ENCODE data around the gene PDSS2. TPM values are rescaled to one million over a fixed set of nuclear protein-coding genes. Genes with fewer than 3 reads are reported as not detected.
"Not testable (repeated sequence)": the region's sequence is repeated elsewhere in the genome, so short reads cannot be mapped to it uniquely, and the experiment has no call there.

The PDSS2 gene
- total and polyA plus RNA-seq, 11 donors = 7.2 to 24.4 (median 14.4) TPM

DNA sequence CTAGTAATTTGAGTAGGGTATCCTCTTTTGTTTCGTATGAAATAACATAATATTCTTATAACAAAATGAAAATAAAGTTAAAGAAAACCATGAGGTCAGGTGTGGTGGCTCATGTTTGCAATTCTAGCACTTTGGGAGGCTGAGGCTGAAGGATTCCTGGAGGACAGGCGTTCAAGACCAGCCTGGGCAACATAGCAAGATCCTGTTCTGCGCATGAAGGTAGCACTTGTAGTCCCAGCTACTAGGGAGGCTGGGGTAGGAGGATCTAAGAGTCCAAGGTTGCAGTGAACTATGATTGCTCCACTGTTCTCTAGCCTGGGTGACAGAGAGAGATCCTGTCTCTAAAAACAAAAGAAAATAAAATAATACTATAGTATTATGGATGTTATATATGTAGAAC, 145.6 kb downstream of the PDSS2 start:
- TF ChIP-seq, protein P1, sequence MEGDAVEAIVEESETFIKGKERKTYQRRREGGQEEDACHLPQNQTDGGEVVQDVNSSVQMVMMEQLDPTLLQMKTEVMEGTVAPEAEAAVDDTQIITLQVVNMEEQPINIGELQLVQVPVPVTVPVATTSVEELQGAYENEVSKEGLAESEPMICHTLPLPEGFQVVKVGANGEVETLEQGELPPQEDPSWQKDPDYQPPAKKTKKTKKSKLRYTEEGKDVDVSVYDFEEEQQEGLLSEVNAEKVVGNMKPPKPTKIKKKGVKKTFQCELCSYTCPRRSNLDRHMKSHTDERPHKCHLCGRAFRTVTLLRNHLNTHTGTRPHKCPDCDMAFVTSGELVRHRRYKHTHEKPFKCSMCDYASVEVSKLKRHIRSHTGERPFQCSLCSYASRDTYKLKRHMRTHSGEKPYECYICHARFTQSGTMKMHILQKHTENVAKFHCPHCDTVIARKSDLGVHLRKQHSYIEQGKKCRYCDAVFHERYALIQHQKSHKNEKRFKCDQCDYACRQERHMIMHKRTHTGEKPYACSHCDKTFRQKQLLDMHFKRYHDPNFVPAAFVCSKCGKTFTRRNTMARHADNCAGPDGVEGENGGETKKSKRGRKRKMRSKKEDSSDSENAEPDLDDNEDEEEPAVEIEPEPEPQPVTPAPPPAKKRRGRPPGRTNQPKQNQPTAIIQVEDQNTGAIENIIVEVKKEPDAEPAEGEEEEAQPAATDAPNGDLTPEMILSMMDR (IDR thresholded peaks at IDR 0.05) = no peak
- no peak for TF ChIP-seq POLR2A (IDR thresholded peaks at IDR 0.05)
- Histone ChIP-seq H3K9me3 (no peaks in the 10 kb centered on the region), H3K4me3 (no peak overlapping the region), H3K36me3 (no peaks in the 10 kb centered on the region), H3K4me1 (peaks cover 0 to 6% (median 0%) of the 10 kb centered on the region in 12 donors), H3K27ac (no peak overlapping the region), H3K27me3 (no peaks in the 10 kb centered on the region)
- DNase-seq (no peak), ATAC-seq (no peak)
- 95 to 98% (median 97%) methylated on average over 3 of the region's 3 CpGs for WGBS, 4 donors
- intact Hi-C loops (cut with DNase I) = loop anchor here in 6 of 10 donors (10.0 kb wide), 2 partner anchors 361 to 391 kb away; no protein-coding TSS in a partner anchor

DNA sequence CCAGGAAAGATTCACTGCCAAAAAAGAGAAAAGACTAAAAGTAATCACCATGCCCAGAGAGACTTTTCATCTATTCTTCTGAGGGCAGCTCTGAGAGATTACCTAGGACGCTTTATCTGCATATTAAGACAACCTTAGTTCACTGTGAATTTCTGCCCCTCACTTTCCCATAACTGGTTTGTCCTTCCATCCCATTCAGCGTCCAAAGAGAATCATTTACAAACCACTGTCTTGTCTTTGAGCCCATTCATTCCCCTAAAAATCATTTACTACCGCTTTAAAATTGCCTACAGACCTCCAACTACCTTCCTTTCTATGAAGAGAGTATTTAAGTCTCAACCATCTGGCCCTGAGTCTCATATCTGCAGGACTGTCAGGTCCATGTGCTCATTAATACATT, 149.0 kb downstream of the PDSS2 start:
- Histone ChIP-seq H3K36me3 (no peaks in the 10 kb centered on the region), H3K4me3 (no peak overlapping the region), H3K4me1 (peaks cover 0 to 6% (median 0%) of the 10 kb centered on the region in 12 donors), H3K27ac (no peak overlapping the region), H3K27me3 (no peaks in the 10 kb centered on the region), H3K9me3 (no peaks in the 10 kb centered on the region)
- ATAC-seq (no peak), DNase-seq (no peak)
- TF ChIP-seq POLR2A (IDR thresholded peaks at IDR 0.05) = no peak
- TF ChIP-seq, protein P1 (IDR thresholded peaks at IDR 0.05) = no peak
- intact Hi-C loops (cut with DNase I) = loop anchor here in 6 of 10 donors (10.0 kb wide), 2 partner anchors 364 to 394 kb away; no protein-coding TSS in a partner anchor
- 95 to 98% (median 96%) methylated on average over 3 of the region's 3 CpGs for WGBS, 4 donors

- Histone ChIP-seq H3K9me3 (no peaks in the 10 kb centered on the region), H3K4me3 (no peak overlapping the region), H3K27me3 (no peaks in the 10 kb centered on the region), H3K27ac (no peak overlapping the region), H3K4me1 (no peaks in the 10 kb centered on the region), H3K36me3 (no peaks in the 10 kb centered on the region)
- TF ChIP-seq, protein P1 (IDR thresholded peaks at IDR 0.05) = no peak
- TF ChIP-seq POLR2A (IDR thresholded peaks at IDR 0.05) = no peak
- intact Hi-C loops (cut with DNase I) = no loop called here
- DNase-seq (no peak), ATAC-seq (no peak)
- WGBS, 4 donors = 75 to 85% (median 81%) methylated on average over 3 of the region's 3 CpGs
Measured at GRCh38 chr6:107308677-107309076, 150.7 kb downstream of the PDSS2 start.

DNA sequence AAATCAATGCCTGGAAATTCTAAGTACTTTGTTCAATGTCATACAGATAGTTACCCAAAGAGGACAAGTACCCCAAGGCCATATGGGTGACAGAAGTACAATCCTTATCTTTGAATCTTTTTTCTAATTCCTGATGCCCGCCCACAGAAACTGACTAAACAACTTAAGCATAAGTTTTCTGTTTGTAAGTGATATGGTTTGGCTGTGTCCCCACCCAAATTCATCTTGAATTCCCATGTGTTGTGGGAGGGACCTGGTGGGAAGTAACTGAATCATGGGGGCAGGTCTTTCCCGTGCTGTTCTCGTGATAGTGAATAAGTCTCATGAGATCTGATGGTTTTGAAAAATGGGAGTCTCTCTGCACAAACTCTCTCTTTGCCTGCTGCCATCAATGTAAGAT, 153.4 kb downstream of the PDSS2 start:
- ATAC-seq; H3K4me1 ChIP-seq; H3K9me3 ChIP-seq; H3K4me3 ChIP-seq; H3K27ac ChIP-seq; H3K27me3 ChIP-seq; intact Hi-C loops (cut with DNase I); DNase-seq; H3K36me3 ChIP-seq: not testable (repeated sequence)
- 71 to 79% (median 76%) methylated on average over 3 of the region's 3 CpGs for WGBS, 4 donors

DNA sequence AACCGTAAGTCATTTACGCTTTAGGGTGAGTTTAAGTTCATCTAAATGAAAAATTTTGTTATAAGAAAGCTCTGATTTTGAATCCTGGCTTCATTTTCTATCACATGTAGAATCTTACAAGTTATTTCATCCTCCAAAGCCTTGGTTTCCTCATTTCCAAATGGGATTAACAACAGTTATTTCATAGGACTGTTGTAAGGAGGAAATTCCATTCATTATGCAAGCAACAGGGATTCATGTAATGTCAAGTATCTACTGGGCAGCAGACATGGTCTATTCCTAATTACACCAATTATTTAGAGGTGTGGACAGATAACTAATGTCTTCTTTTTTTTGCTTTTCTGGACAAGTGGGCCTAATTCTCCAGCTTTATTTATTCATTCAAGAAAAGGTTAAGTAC, 154.0 kb downstream of the PDSS2 start:
- WGBS, 4 donors = 96 to 99% (median 97%) methylated on average over 2 of the region's 2 CpGs
- ATAC-seq = no peak

More for the DNA sequence above, 154.0 kb downstream of the PDSS2 start:
- no peak for DNase-seq
- no peak overlapping the region for H3K4me3 ChIP-seq
- no peak overlapping the region for H3K27ac ChIP-seq
- TF ChIP-seq POLR2A (IDR thresholded peaks at IDR 0.05) = no peak
- TF ChIP-seq, protein P1 (IDR thresholded peaks at IDR 0.05) = no peak
- no peaks in the 10 kb centered on the region for H3K4me1 ChIP-seq
- intact Hi-C loops (cut with DNase I) = no loop called here
- no peaks in the 10 kb centered on the region for H3K27me3 ChIP-seq
- no peaks in the 10 kb centered on the region for H3K36me3 ChIP-seq
- H3K9me3 ChIP-seq = no peaks in the 10 kb centered on the region

All from heart left ventricle (tissue), 16 donors.